Right lobe of liver (tissue), 6 donors: Measurements from ENCODE around the gene CTNNBIP1. TPM values are rescaled to one million over a fixed set of nuclear protein-coding genes. Genes with fewer than 3 reads are reported as not detected.
A peak's percentile ranks its signal among the peaks of the same experiment; 100 is the strongest.

Source experiments
- ATAC-seq, 4 donors: fragments of 200-7000 bp; cut with Tn5 transposase; one replicate each; pipeline ENCODE4 v1.9.1; 2020; ENCODE audit warnings: mild to moderate bottlenecking in 4 of 4, moderate library complexity in 4 of 4
- DNase-seq, 3 donors: peaks; one replicate each; pipeline ENCODE4 v3.0.0-alpha.2; 2020
- H3K27ac ChIP-seq, 3 donors: fragments of 200-600 bp; one replicate each; pipeline ENCODE4 v1.8.0; 2022
- H3K27me3 ChIP-seq, 2 donors: fragments of 200-600 bp; one replicate each; pipeline ENCODE4 v1.8.0; 2022
- H3K36me3 ChIP-seq, 4 donors: fragments of 200-600 bp; sonication (generic) in 1 of 4; one replicate each; pipeline versions ENCODE4 v1.5.1 to v1.8.0; 2017 to 2022; ENCODE audit warnings: control low read depth in 1 of 4
- H3K4me1 ChIP-seq, 4 donors: fragments of 200-600 bp; sonication (generic) in 1 of 4; one replicate each; pipeline versions ENCODE4 v1.5.1 to v1.8.0; 2017 to 2022; ENCODE audit warnings: control low read depth in 1 of 4
- H3K4me3 ChIP-seq, 3 donors: fragments of 200-600 bp; one replicate each; pipeline ENCODE4 v1.8.0; 2022
- H3K9me3 ChIP-seq, 4 donors: fragments of 200-600 bp; sonication (generic) in 1 of 4; one replicate each; pipeline versions ENCODE4 v1.5.1 to v1.8.0; 2017 to 2022; ENCODE audit warnings: control low read depth in 1 of 4
- CTCF ChIP-seq, 4 donors: fragments of 200-600 bp in 3 of 4; fragments of 450-650 bp in 1 of 4; IDR thresholded peaks; one replicate each; pipeline versions ENCODE4 v1.5.1 to v1.8.0; 2016 to 2022; ENCODE audit warnings: antibody characterized with exemption in 4 of 4, mild to moderate bottlenecking in 2 of 4
- POLR2A ChIP-seq: fragments of 450-650 bp; IDR thresholded peaks from one replicate; pipeline ENCODE4 v1.6.1; 2017; ENCODE audit warnings: antibody characterized with exemption, mild to moderate bottlenecking
- WGBS: methylation state at CpG from one replicate; pipeline ENCODE4 v1.1.6; 2018; ENCODE audit warnings: low coverage, low lambda C conversion rate; ENCODE audit not compliant: insufficient coverage; ENCODE audit errors: missing lambda C conversion rate; 5-methylcytosine and 5-hydroxymethylcytosine counted together
- intact Hi-C, 2 donors: fragments of 100-400 bp; cut with DNase I; formaldehyde crosslinking; loops; one replicate each; pipeline versions ENCODE4 v1.11.2 to v1.14.1; 2022
- total RNA-seq, 6 experiments: library from RNA; depleted of rRNA in 2 of 6; stranded (reverse); fragments of >200 nt in 2 of 6; fragmentation: NEBNext Ultra II Directional in 3 of 6; extraction: Animal tissue kit (Norgen Biotek cat#: 25700) in 3 of 6; gene quantifications; one replicate each; pipeline versions ENCODE4 v1.1.0 to v1.2.4, GENCODE V29; 2016 to 2023
- donor health status: DM: no; HTN: yes; CAD: no.
- donor health status: DM: no; HTN: no; CAD: no.
- donor health status: DM: no; HTN: no; CAD: no.
- donor health status: DM: no; HTN: yes; CAD: no.
- donor health status: DM: no; HTN: yes; CAD: no.

The CTNNBIP1 gene
- total RNA-seq, 6 experiments from 2014 or later, result 8.0 to 19.2 (median 10.0) TPM

- Histone ChIP-seq H3K36me3 (peaks cover 0 to 1% (median 0%) of the 10 kb centered on the region in 4 donors), H3K27ac (no peak overlapping the region), H3K4me1 (no peaks in the 10 kb centered on the region), H3K4me3 (no peak overlapping the region), H3K9me3 (no peaks in the 10 kb centered on the region), H3K27me3 (no peaks in the 10 kb centered on the region)
- no peak for TF ChIP-seq CTCF (IDR thresholded peaks at IDR 0.05)
- no peak for TF ChIP-seq POLR2A
- no peak for ATAC-seq
- DNase-seq, result no peak
- 90% methylated on average over 2 of the region's 2 CpGs for WGBS
- intact Hi-C loops, result no loop called here
Observed at GRCh38 chr1:9847269-9847668, 62.8 kb downstream of the CTNNBIP1 start.

GRCh38 chr1:9846611-9847171 is 63.4 kb downstream of the CTNNBIP1 start:
- no peak overlapping the region for H3K4me3 ChIP-seq
- no peaks in the 10 kb centered on the region for H3K4me1 ChIP-seq
- no peaks in the 10 kb centered on the region for H3K27me3 ChIP-seq
- 86% methylated on average over 1 of the region's 17 CpGs for WGBS
- ATAC-seq (no peak), DNase-seq (no peak)
- H3K27ac ChIP-seq, result no peak overlapping the region
- intact Hi-C loops, result no loop called here
- H3K9me3 ChIP-seq, result no peaks in the 10 kb centered on the region
- peaks cover 0 to 1% (median 0%) of the 10 kb centered on the region in 4 donors for H3K36me3 ChIP-seq
- TF ChIP-seq CTCF (IDR thresholded peaks at IDR 0.05) (no peak), POLR2A (no peak)

- DNase-seq (no peak), ATAC-seq (peak in 2 of 4 donors; percentile 20 to 49)
- intact Hi-C loops, result no loop called here
Observed at GRCh38 chr1:9845914-9846313, 64.2 kb downstream of the CTNNBIP1 start.

GRCh38 chr1:9844756-9845155 is 65.3 kb downstream of the CTNNBIP1 start:
- no peaks in the 10 kb centered on the region for H3K4me1 ChIP-seq
- H3K4me3 ChIP-seq, result no peak overlapping the region
- no peaks in the 10 kb centered on the region for H3K27me3 ChIP-seq
- no peak overlapping the region for H3K27ac ChIP-seq
- no peak for TF ChIP-seq CTCF (IDR thresholded peaks at IDR 0.05)
- no peak for TF ChIP-seq POLR2A
- intact Hi-C loops, result no loop called here
- ATAC-seq (no peak), DNase-seq (peak in 1 of 3 donors; percentile 27)
- H3K9me3 ChIP-seq, result no peaks in the 10 kb centered on the region
- peaks cover 0 to 1% (median 0%) of the 10 kb centered on the region in 4 donors for H3K36me3 ChIP-seq
- 52% methylated on average over 3 of the region's 7 CpGs for WGBS

More at GRCh38 chr1:9845914-9846313, 64.2 kb downstream of the CTNNBIP1 start:
- Histone ChIP-seq H3K27me3 (no peaks in the 10 kb centered on the region), H3K9me3 (no peaks in the 10 kb centered on the region), H3K36me3 (peaks cover 0 to 1% (median 0%) of the 10 kb centered on the region in 4 donors), H3K4me3 (no peak overlapping the region), H3K27ac (no peak overlapping the region), H3K4me1 (no peaks in the 10 kb centered on the region)
- WGBS, result 70% methylated on average over 9 of the region's 9 CpGs
- no peak for TF ChIP-seq POLR2A
- TF ChIP-seq CTCF (IDR thresholded peaks at IDR 0.05), result no peak
